ENCODE results near the gene TECPR2. TPM values are rescaled to one million over a fixed set of nuclear protein-coding genes. Genes with fewer than 3 reads are reported as not detected.

The TECPR2 gene
- total RNA-seq, 1 experiment from 2014 or later: 11.2 TPM

DNA sequence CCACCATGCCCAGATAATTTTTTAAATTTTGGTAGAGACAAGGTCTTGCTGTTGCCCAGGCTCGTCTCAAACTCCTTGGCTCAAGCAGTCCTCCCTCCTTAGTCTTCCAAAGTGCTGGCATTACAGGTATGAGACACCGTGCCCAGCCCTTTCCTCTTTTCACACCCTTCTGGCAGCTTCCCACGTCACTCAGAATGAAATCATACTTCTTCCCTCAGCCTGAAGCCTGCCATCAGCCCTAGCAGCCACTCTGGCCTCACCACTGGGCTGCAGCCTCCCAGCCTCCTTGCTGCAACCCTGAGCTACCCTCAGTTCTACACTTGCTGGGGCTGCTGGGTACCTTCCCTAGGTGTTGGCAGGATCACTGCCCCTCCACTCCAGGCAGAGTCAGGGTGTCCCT is 128.6 kb downstream of the TECPR2 start:
- Histone ChIP-seq H3K4me3 (ENCODE audit: insufficient read depth, low read depth, low read length) (no peak overlapping the region), H3K36me3 (replicated peaks; ENCODE audit: control insufficient read depth, insufficient read depth, low read length) (no peaks in the 10 kb centered on the region), H3K27me3 (ENCODE audit: control insufficient read depth, insufficient read depth, low read length) (no peaks in the 10 kb centered on the region)
- no peak for DNase-seq

- Histone ChIP-seq H3K4me3 (ENCODE audit: insufficient read depth, low read depth, low read length) (no peak overlapping the region), H3K36me3 (replicated peaks; ENCODE audit: control insufficient read depth, insufficient read depth, low read length) (no peaks in the 10 kb centered on the region), H3K27me3 (ENCODE audit: control insufficient read depth, insufficient read depth, low read length) (no peaks in the 10 kb centered on the region)
- peak; percentile 30 for DNase-seq
These were observed 129.2 kb downstream of the TECPR2 start for GRCh38 chr14:102491786-102492530.

- Histone ChIP-seq H3K4me3 (ENCODE audit: insufficient read depth, low read depth, low read length) (no peak overlapping the region), H3K27me3 (ENCODE audit: control insufficient read depth, insufficient read depth, low read length) (no peaks in the 10 kb centered on the region), H3K36me3 (replicated peaks; ENCODE audit: control insufficient read depth, insufficient read depth, low read length) (no peaks in the 10 kb centered on the region; the same call in 1 of the 2 replicates)
- DNase-seq: peak; percentile 50
These were observed 129.8 kb downstream of the TECPR2 start for GRCh38 chr14:102492531-102492910.

- no peak for DNase-seq
- no peaks in the 10 kb centered on the region for H3K27me3 ChIP-seq (ENCODE audit: control insufficient read depth, insufficient read depth, low read length)
- no peak overlapping the region for H3K4me3 ChIP-seq (ENCODE audit: insufficient read depth, low read depth, low read length)
- no peaks in the 10 kb centered on the region; the same call in 1 of the 2 replicates for H3K36me3 ChIP-seq (replicated peaks; ENCODE audit: control insufficient read depth, insufficient read depth, low read length)
These were observed 130.4 kb downstream of the TECPR2 start for GRCh38 chr14:102493096-102493495.

- no peaks in the 10 kb centered on the region; the same call in 1 of the 2 replicates for H3K36me3 ChIP-seq (replicated peaks; ENCODE audit: control insufficient read depth, insufficient read depth, low read length)
- H3K4me3 ChIP-seq (ENCODE audit: insufficient read depth, low read depth, low read length): no peak overlapping the region
- H3K27me3 ChIP-seq (ENCODE audit: control insufficient read depth, insufficient read depth, low read length): no peaks in the 10 kb centered on the region
- peak; percentile 52 for DNase-seq
These were observed 130.8 kb downstream of the TECPR2 start for GRCh38 chr14:102493585-102493984.

DNA sequence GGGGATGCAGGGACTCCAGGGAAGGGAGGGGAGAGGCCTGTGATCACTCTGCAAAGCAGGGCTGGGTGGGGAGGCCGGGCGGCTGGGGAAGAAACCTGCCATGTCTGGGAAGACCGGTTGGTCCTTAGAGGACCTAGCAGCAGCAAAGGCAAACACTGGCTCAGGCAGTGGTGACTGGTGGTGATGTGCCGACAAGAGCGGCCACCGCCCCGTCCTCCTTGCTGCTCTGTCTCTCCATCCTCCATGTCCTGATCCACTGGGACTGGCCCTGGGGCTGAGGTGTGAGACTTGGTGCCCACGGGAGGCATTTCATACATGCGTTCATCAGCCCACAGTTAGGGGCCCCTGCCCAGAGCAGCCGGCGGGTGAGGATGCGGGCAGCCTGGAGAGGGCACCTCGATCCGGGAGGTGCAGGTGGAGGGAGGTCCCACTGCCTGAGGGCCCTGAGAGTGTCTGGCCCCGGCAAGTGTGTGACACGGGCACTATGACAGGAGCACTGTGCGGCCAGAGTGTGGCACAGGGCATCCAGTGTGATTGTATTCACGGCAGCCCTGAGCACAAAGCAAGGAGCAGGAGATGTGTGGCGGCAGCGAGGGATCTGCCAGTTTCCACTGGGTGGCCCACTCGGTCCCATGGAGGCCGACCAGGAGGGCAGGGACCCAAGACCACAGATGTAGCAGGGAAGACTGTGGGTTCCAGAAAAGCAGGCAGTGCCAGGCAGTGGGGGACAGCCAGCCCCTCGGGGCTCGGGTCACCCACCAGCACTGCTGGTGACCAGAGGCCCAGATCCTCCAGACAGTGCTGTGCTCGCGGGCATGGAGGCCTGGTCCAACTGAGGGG is 133.0 kb downstream of the TECPR2 start:
- no peak for DNase-seq
- peaks cover 1% of the 10 kb centered on the region for H3K36me3 ChIP-seq (replicated peaks; ENCODE audit: control insufficient read depth, insufficient read depth, low read length)
- no peaks in the 10 kb centered on the region for H3K27me3 ChIP-seq (ENCODE audit: control insufficient read depth, insufficient read depth, low read length)
- no peak overlapping the region for H3K4me3 ChIP-seq (ENCODE audit: insufficient read depth, low read depth, low read length)

GRCh38 chr14:102496331-102496691 is 133.6 kb downstream of the TECPR2 start:
- H3K4me3 ChIP-seq (ENCODE audit: insufficient read depth, low read depth, low read length): no peak overlapping the region
- no peaks in the 10 kb centered on the region for H3K27me3 ChIP-seq (ENCODE audit: control insufficient read depth, insufficient read depth, low read length)
- H3K36me3 ChIP-seq (replicated peaks; ENCODE audit: control insufficient read depth, insufficient read depth, low read length): peaks cover 1% of the 10 kb centered on the region
- no peak for DNase-seq

- Histone ChIP-seq H3K27me3 (ENCODE audit: control insufficient read depth, insufficient read depth, low read length) (no peaks in the 10 kb centered on the region), H3K36me3 (replicated peaks; ENCODE audit: control insufficient read depth, insufficient read depth, low read length) (peaks cover 1% of the 10 kb centered on the region), H3K4me3 (ENCODE audit: insufficient read depth, low read depth, low read length) (no peak overlapping the region)
- peak; percentile 69 for DNase-seq
These were observed 134.4 kb downstream of the TECPR2 start for GRCh38 chr14:102496958-102497744.

DNA sequence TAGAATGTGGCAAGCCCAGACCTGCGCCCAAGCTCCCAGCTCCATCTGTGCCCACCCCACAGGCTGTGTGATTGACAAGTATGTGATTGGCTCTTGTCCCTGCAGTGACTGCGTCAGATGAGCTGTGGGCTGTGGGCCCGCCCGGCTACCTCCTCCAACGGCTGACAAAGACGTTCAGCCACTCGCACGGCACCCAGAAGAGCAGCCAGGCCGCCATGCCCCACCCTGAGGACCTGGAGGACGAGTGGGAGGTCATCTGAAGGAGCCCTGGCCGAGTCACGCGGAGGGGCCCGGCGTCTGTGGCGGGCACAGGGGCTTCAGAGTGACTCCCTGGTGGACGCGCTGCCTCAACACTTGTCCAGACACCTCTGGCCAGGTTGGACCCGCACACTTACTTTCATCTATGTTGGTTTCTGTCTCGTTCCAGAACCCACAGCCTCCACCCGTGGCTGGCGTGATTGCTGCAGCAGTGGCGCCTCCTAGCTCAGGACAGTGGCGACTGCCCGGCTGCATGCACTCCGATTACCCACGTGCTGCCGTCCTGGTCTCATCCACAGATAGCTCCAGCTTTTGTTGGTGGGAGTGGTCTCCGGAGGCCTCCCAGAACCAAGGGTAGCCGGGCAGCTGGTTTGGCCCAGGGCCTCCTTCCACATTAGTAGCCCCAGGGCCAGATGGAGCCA is 135.4 kb downstream of the TECPR2 start:
- Histone ChIP-seq H3K4me3 (ENCODE audit: insufficient read depth, low read depth, low read length) (no peak overlapping the region), H3K27me3 (ENCODE audit: control insufficient read depth, insufficient read depth, low read length) (no peaks in the 10 kb centered on the region), H3K36me3 (replicated peaks; ENCODE audit: control insufficient read depth, insufficient read depth, low read length) (peaks cover 1% of the 10 kb centered on the region)
- peak; percentile 87 for DNase-seq

DNA sequence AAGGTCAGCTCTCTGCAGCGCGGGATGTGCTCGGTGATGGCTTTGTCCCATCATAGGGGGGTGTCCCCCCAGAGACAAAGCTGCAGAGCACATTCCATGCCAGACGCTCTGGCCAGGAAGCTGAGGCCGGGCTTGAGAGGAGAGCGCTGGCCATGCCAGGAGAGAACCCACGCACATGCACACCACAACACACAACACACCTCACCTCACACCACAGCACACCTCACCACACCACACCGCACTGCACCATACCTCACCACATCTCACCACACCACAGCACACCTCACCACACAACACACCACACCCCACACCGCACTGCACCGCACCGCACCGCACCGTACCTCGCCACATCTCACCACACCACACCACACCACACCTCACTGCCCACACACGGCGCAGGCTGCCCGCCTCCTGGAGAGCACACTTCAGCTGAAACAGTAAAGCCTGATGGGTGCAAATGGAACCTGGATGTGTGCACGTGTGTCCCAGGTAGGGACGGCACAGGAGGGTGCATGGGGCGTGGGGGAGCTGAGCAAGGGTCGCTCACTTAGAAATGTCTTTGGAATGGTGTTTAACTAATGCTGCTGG is 136.0 kb downstream of the TECPR2 start:
- H3K4me3 ChIP-seq (ENCODE audit: insufficient read depth, low read depth, low read length): no peak overlapping the region
- H3K36me3 ChIP-seq (replicated peaks; ENCODE audit: control insufficient read depth, insufficient read depth, low read length): peaks cover 1% of the 10 kb centered on the region
- H3K27me3 ChIP-seq (ENCODE audit: control insufficient read depth, insufficient read depth, low read length): no peaks in the 10 kb centered on the region
- DNase-seq: no peak

- H3K36me3 ChIP-seq (replicated peaks; ENCODE audit: control insufficient read depth, insufficient read depth, low read length): peaks cover 1% of the 10 kb centered on the region
- no peaks in the 10 kb centered on the region for H3K27me3 ChIP-seq (ENCODE audit: control insufficient read depth, insufficient read depth, low read length)
- no peak overlapping the region for H3K4me3 ChIP-seq (ENCODE audit: insufficient read depth, low read depth, low read length)
- DNase-seq: no peak
These were observed 136.8 kb downstream of the TECPR2 start for GRCh38 chr14:102499401-102500157.

DNA sequence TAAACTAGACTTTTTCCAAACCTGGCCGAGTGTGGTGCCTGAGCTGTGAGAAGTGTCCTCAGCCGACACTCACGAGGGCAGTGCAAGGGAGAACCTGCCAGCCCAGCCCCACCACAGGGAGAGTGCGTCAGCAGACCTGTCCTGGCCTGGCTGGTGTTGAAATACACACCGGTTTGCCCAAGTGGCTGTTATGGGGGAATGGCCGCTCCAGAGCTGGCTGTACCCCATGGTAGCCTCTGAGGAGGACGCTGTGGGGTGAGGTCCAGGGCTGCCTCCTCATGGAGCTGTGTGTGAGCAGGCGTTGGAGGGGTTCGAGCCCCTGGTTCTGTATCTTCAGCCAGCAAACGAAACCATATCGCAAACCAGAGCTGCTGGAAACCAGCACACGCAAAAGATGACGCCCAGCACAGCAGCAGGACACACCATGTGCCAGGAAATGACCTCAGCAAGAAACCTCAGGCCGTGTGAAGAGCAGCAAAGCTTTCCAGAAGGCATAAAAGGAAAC is 137.5 kb downstream of the TECPR2 start:
- peaks cover 1% of the 10 kb centered on the region for H3K36me3 ChIP-seq (replicated peaks; ENCODE audit: control insufficient read depth, insufficient read depth, low read length)
- H3K27me3 ChIP-seq (ENCODE audit: control insufficient read depth, insufficient read depth, low read length): no peaks in the 10 kb centered on the region
- DNase-seq: no peak
- H3K4me3 ChIP-seq (ENCODE audit: insufficient read depth, low read depth, low read length): no peak overlapping the region

- H3K27me3 ChIP-seq (ENCODE audit: control insufficient read depth, insufficient read depth, low read length): no peaks in the 10 kb centered on the region
- H3K36me3 ChIP-seq (replicated peaks; ENCODE audit: control insufficient read depth, insufficient read depth, low read length): peaks cover 1% of the 10 kb centered on the region
- H3K4me3 ChIP-seq (ENCODE audit: insufficient read depth, low read depth, low read length): no peak overlapping the region
- DNase-seq: no peak
These were observed 138.0 kb downstream of the TECPR2 start for GRCh38 chr14:102500713-102501112.

Measured in H7 (cell line).